Fibroblast of mammary gland (primary cell): ENCODE data around the gene EFNA1.
"Not testable (repeated sequence)": the region's sequence is repeated elsewhere in the genome, so short reads cannot be mapped to it uniquely, and the experiment has no call there.

Experiments
- DNase-seq: peaks from one replicate; pipeline ENCODE4 v3.0.0-alpha.2; 2010; ENCODE audit warnings: low read depth
- H3K4me3 ChIP-seq: 2 replicates; pipeline ENCODE4 v1.5.1; 2011; ENCODE audit warnings: low read depth, mild to moderate bottlenecking, low read length, moderate library complexity; ENCODE audit not compliant: control insufficient read depth
- TF ChIP-seq, protein P1 (sequence below): conservative IDR thresholded peaks from 2 replicates; pipeline ENCODE4 v1.5.1; 2011; ENCODE audit warnings: low read depth, low read length, inconsistent platforms; ENCODE audit not compliant: control insufficient read depth, insufficient read depth

EFNA1 gene

GRCh38 chr1:155116113-155116764 is 11.4 kb upstream of the EFNA1 start:
- DNase-seq: no peak
- TF ChIP-seq, protein P1, sequence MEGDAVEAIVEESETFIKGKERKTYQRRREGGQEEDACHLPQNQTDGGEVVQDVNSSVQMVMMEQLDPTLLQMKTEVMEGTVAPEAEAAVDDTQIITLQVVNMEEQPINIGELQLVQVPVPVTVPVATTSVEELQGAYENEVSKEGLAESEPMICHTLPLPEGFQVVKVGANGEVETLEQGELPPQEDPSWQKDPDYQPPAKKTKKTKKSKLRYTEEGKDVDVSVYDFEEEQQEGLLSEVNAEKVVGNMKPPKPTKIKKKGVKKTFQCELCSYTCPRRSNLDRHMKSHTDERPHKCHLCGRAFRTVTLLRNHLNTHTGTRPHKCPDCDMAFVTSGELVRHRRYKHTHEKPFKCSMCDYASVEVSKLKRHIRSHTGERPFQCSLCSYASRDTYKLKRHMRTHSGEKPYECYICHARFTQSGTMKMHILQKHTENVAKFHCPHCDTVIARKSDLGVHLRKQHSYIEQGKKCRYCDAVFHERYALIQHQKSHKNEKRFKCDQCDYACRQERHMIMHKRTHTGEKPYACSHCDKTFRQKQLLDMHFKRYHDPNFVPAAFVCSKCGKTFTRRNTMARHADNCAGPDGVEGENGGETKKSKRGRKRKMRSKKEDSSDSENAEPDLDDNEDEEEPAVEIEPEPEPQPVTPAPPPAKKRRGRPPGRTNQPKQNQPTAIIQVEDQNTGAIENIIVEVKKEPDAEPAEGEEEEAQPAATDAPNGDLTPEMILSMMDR: no peak
- no peak overlapping the region for H3K4me3 ChIP-seq

DNA sequence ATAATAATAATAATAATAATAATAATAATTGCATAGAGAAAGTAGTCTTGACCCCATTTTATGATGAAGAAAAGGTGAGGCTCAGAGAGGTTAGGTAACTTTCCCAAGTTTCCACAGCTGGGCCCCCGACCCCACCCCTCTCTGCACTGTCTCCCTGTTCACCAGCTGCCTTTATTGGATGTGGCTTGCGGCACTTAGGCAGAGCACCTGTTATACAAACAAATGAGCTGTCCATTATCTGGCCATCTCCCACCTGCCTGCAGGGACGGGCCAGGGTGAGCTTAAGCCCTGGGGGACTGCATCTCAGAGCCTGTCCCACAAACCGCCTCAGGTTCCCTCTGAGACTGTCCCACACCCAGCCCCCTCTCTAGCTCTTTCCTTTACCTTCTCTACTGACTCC is 10.1 kb upstream of the EFNA1 start:
- TF ChIP-seq, protein P1: no peak
- H3K4me3 ChIP-seq: no peak overlapping the region
- DNase-seq: no peak

DNA sequence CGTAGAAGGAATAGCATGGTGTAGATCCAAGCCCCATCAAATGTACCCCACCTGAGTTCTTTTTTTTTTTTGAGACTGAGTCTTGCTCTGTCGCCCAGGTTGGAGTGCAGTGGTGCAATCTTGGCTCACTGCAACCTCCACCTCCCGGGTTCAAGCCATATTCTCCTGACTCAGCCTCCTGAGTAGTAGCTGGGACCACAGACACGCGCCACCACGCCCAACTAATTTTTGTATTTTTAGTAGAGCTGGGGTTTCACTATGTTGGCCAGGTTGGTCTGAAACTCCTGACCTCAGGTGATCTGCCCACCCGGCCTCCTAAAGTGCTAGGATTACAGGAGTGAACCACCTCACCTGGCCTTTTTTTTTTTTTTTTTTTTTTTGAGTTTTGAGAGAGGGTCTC is 9.6 kb upstream of the EFNA1 start:
- DNase-seq, H3K4me3 ChIP-seq: not testable (repeated sequence)

- TF ChIP-seq, protein P1: no peak
- DNase-seq: no peak
- H3K4me3 ChIP-seq: no peak overlapping the region
These were observed 7.4 kb upstream of the EFNA1 start for GRCh38 chr1:155120253-155120652.

- no peak overlapping the region for H3K4me3 ChIP-seq
- DNase-seq: no peak
- TF ChIP-seq, protein P1: no peak
These were observed 6.4 kb upstream of the EFNA1 start for GRCh38 chr1:155121249-155121648.

GRCh38 chr1:155122308-155122707 is 5.4 kb upstream of the EFNA1 start:
- TF ChIP-seq, protein P1: no peak
- no peak overlapping the region for H3K4me3 ChIP-seq
- no peak for DNase-seq

- DNase-seq: no peak
These were observed 3.9 kb upstream of the EFNA1 start for GRCh38 chr1:155123801-155124200.

More at GRCh38 chr1:155123801-155124200, 3.9 kb upstream of the EFNA1 start:
- no peak overlapping the region for H3K4me3 ChIP-seq
- TF ChIP-seq, protein P1: no peak
